ENCODE results near the gene C17orf107.

The C17orf107 gene

GRCh38 chr17:4877089-4877488 is 22.2 kb upstream of the C17orf107 start:
- DNase-seq: no peak

DNA sequence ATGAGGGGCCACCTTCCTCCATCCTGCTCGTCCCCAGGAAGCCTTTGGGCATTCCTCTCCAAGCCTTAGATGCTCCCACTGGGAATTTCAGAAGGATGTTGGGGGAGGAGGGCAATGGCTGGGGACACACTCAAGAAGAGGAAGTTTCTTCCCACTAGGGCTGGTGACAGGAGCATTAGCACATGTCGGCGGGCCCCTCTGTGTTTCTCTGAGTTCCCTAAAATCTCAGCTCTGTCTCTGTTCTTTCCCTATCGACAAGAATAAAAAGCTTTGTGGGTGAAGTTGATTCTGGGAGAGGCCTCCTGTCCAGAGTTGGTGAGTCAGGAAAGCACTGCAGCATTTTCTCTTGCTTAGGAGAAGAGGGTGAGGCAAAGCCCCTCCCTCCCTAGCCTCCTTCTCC is 19.7 kb upstream of the C17orf107 start:
- DNase-seq: no peak

DNA sequence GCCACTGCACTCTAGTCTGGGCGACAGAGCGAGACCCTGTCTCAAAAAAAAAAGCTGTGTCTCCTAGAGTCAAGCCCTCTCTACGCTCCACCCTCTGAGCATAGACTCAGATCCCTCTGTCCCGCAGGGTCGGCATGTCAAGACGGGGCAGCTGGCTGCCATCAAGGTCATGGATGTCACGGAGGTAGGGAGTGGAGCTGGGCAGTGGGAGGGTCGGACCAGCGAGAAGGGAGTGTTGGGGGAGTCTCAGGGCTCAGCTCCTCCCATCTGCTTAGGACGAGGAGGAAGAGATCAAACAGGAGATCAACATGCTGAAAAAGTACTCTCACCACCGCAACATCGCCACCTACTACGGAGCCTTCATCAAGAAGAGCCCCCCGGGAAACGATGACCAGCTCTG is 18.5 kb upstream of the C17orf107 start:
- no peak for DNase-seq

- peak; percentile 51 for DNase-seq
Measured at GRCh38 chr17:4881761-4882555, 17.4 kb upstream of the C17orf107 start.

- DNase-seq: no peak
Measured at GRCh38 chr17:4884489-4884888, 14.8 kb upstream of the C17orf107 start.

GRCh38 chr17:4886830-4887229 is 12.5 kb upstream of the C17orf107 start:
- no peak for DNase-seq

DNA sequence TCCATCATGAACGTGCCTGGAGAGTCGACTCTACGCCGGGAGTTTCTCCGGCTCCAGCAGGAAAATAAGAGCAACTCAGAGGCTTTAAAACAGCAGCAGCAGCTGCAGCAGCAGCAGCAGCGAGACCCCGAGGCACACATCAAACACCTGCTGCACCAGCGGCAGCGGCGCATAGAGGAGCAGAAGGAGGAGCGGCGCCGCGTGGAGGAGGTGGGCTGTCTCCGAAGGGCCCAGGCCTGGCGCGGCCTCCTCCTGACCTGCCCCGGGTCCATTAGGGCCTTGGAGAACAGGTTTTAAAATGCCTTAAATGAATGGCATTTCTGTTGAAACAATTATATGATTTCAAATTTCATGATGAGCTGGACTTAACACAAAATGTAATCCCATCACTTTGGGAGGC is 11.8 kb upstream of the C17orf107 start:
- DNase-seq: no peak

DNA sequence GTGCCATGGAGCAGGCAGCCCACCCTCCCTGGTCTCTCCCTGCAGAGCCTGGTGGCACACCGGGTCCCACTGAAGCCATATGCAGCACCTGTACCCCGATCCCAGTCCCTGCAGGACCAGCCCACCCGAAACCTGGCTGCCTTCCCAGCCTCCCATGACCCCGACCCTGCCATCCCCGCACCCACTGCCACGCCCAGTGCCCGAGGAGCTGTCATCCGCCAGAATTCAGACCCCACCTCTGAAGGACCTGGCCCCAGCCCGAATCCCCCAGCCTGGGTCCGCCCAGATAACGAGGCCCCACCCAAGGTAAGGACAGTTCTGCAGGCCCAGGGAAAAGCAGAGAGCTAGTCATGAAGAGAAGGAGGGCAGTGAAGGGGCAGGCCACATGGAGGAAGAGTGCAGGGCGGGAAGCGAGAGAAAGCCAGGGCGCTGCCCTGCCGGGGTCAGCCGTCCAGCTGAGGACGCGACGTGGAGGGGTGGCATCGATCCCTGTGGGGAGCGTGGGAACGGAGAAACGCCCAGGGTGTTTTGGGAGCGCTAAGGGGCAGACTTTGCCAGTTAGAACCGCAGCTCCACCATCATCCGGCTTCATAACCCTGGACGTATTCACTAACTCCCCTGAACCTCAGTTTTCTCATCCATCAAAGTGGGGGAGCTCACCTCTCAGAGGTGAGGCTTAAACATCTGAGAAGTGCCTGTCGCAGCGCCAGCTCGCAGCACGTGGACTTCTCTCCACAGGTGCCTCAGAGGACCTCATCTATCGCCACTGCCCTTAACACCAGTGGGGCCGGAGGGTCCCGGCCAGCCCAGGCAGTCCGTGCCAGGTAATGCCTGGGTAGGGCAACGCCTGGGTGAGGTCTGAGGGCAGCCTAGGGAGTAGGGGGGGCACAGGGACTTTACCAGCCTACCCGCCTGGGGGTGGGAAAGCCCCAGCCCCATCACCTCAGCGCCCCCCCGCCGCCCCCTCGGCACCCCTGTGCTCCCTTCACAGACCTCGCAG is 7.6 kb upstream of the C17orf107 start:
- no peak for DNase-seq

- DNase-seq: no peak
Measured at GRCh38 chr17:4892499-4893221, 6.7 kb upstream of the C17orf107 start.

DNA sequence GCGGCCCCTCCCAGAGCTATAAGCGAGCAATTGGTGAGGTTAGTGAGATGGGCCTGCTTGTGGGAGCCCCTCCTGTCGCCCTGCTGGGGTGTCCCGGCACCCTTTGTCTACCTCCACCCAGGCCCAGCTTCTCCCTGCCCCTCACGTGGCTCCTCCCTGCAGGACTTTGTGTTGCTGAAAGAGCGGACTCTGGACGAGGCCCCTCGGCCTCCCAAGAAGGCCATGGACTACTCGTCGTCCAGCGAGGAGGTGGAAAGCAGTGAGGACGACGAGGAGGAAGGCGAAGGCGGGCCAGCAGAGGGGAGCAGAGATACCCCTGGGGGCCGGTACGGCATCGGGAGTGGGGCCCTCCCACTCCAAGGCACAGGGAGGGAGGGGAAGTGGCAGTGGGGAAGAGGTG is 6.1 kb upstream of the C17orf107 start:
- DNase-seq: no peak

DNA sequence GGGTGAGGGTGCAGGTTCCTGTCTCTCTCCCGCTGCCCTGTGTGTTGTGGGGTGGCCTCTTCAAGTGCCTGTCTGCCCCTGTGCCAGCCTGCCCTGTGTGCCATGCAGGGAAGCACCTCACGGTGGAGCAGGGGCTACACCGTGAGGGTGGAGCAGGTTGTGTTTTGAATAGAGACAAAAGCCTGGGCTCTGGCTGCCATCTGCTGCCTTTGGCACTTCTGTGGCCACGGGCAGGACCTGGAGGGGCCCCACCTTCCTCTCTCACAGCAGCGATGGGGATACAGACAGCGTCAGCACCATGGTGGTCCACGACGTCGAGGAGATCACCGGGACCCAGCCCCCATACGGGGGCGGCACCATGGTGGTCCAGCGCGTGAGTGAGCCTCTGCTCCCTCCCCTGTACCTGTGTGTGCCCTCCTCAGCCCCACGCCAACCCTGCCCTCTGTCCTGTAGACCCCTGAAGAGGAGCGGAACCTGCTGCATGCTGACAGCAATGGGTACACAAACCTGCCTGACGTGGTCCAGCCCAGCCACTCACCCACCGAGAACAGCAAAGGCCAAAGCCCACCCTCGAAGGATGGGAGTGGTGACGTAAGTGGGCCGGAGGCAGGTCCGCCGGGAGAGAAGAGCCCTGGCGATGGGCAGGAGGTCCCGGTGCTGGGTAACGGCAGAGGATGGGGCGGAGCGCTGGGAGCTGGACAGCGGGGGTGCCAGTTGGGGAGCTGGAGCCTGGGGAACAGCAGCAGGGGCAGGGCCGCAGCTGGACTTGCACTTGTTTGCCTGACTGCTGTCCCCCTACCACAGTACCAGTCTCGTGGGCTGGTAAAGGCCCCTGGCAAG is 5.4 kb upstream of the C17orf107 start:
- DNase-seq: no peak

DNA sequence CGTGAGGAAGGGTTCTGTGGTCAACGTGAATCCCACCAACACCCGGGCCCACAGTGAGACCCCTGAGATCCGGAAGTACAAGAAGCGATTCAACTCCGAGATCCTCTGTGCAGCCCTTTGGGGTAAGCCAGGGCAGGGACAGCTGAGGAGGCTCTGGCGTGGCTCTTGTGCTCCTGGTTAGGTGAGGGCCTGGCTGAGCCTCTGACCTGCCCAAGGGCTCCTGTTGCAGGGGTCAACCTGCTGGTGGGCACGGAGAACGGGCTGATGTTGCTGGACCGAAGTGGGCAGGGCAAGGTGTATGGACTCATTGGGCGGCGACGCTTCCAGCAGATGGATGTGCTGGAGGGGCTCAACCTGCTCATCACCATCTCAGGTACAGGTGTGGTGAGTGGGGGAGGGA is 4.2 kb upstream of the C17orf107 start:
- no peak for DNase-seq

DNA sequence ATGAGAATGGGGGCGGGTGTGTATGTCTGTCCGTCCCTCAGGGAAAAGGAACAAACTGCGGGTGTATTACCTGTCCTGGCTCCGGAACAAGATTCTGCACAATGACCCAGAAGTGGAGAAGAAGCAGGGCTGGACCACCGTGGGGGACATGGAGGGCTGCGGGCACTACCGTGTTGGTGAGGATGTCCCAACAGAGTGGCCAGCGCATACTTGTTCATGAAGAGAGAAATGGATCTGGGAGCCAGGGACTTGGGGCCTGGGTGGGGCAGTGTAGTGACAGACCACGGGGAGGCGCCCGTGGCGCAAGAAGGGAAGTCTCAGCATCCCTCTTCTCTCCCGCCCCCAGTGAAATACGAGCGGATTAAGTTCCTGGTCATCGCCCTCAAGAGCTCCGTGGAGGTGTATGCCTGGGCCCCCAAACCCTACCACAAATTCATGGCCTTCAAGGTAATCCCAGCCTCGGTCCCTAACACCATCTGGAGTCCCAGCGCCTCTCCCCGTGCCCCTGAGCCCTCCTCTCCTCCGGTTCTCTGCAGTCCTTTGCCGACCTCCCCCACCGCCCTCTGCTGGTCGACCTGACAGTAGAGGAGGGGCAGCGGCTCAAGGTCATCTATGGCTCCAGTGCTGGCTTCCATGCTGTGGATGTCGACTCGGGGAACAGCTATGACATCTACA is 3.5 kb upstream of the C17orf107 start:
- no peak for DNase-seq

DNA sequence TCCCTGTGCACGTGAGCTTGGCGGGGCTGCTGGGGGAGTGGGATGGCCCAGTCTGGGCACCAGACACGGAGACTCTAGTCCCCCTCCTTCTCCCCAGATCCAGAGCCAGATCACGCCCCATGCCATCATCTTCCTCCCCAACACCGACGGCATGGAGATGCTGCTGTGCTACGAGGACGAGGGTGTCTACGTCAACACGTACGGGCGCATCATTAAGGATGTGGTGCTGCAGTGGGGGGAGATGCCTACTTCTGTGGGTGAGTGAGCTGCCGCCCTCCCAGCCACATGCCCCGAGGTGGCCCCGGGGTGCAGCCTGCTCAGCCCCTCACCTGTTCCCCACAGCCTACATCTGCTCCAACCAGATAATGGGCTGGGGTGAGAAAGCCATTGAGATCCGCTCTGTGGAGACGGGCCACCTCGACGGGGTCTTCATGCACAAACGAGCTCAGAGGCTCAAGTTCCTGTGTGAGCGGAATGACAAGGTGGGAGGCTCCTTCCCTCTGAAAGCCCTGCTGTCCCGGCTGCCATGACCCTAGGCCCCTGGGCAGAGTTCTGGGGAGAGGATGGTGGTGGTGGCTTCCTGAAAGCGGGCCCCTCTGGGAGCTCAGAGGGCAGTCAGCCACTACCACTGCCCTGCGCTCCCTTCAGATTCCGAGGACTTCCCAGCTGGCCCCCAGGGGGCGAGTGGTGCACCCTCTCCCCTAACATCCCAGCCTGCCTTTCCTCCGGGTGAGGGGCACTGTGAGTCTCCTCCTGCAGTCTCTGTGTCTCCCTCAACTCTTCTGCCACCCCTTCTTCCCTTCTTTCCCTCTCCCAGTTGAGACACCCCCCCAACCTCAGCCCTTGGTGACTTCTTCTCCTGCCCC is 2.8 kb upstream of the C17orf107 start:
- DNase-seq: no peak

DNA sequence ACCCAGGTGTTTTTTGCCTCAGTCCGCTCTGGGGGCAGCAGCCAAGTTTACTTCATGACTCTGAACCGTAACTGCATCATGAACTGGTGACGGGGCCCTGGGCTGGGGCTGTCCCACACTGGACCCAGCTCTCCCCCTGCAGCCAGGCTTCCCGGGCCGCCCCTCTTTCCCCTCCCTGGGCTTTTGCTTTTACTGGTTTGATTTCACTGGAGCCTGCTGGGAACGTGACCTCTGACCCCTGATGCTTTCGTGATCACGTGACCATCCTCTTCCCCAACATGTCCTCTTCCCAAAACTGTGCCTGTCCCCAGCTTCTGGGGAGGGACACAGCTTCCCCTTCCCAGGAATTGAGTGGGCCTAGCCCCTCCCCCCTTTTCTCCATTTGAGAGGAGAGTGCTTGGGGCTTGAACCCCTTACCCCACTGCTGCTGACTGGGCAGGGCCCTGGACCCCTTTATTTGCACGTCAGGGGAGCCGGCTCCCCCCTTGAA is 2.1 kb upstream of the C17orf107 start:
- DNase-seq: no peak

GRCh38 chr17:4897785-4898184 is 1.6 kb upstream of the C17orf107 start:
- no peak for DNase-seq

- no peak for DNase-seq
Measured at GRCh38 chr17:4898351-4898750, 985 bp upstream of the C17orf107 start.

- DNase-seq: no peak
Measured at GRCh38 chr17:4898927-4899326, 409 bp upstream of the C17orf107 start.

- no peak for DNase-seq
Measured at GRCh38 chr17:4900231-4901107, 1.1 kb downstream of the C17orf107 start.

All from NCI-H1436 (cell line).